Osteoblast (primary cell): ENCODE results near the gene PLBD2. TPM values are rescaled to one million over a fixed set of nuclear protein-coding genes. Genes with fewer than 3 reads are reported as not detected.

Experiments
- DNase-seq: peaks from one replicate; pipeline ENCODE4 v3.0.0; 2011; ENCODE audit warnings: low spot score, mixed read lengths; ENCODE audit not compliant: insufficient read length; ENCODE audit errors: missing footprints
- H2AFZ ChIP-seq: 2 replicates; pipeline ENCODE4 v1.6.0; 2011; ENCODE audit warnings: mild to moderate bottlenecking, low read length
- H3K27ac ChIP-seq: 2 replicates; pipeline ENCODE4 v1.5.1; 2011; ENCODE audit warnings: mild to moderate bottlenecking, low read depth, low read length, moderate library complexity
- H3K27me3 ChIP-seq: 2 replicates; pipeline ENCODE4 v1.6.0; 2012; ENCODE audit warnings: mild to moderate bottlenecking, control low read depth, inconsistent platforms, low read length, moderate library complexity; ENCODE audit not compliant: insufficient read depth
- H3K36me3 ChIP-seq: 2 replicates; pipeline ENCODE4 v1.5.1; 2011; ENCODE audit warnings: mild to moderate bottlenecking, low read length, control low read depth, moderate library complexity; ENCODE audit not compliant: insufficient read depth
- H3K4me1 ChIP-seq: 2 replicates; pipeline ENCODE4 v1.5.1; 2011; ENCODE audit warnings: mild to moderate bottlenecking, low read length, control low read depth, moderate library complexity; ENCODE audit not compliant: insufficient read depth
- H3K4me2 ChIP-seq: 2 replicates; pipeline ENCODE4 v1.6.0; 2011; ENCODE audit warnings: mild to moderate bottlenecking, low read length; ENCODE audit not compliant: insufficient read depth
- H3K4me3 ChIP-seq: fragments of 200-600 bp; sonication (generic); 3 replicates; pipeline ENCODE4 v1.5.1; 2012; ENCODE audit warnings: mild to moderate bottlenecking, low read length, inconsistent platforms; ENCODE audit not compliant: insufficient read depth
- H3K79me2 ChIP-seq: 2 replicates; pipeline ENCODE4 v1.6.0; 2012; ENCODE audit warnings: mild to moderate bottlenecking, low read length, control low read depth, inconsistent platforms; ENCODE audit not compliant: insufficient read depth
- H3K9me3 ChIP-seq: 2 replicates; pipeline ENCODE4 v1.5.1; 2011; ENCODE audit warnings: low read depth, low read length, control low read depth
- H4K20me1 ChIP-seq: 2 replicates; pipeline ENCODE4 v1.6.0; 2012; ENCODE audit warnings: mild to moderate bottlenecking, low read length, control low read depth; ENCODE audit not compliant: insufficient read depth
- total RNA-seq: library from RNA; depleted of rRNA; stranded (reverse); fragments of >200 nt; gene quantifications from 2 replicates; pipeline ENCODE4 v1.2.3, GENCODE V29; 2012
- TF ChIP-seq, protein P1 (sequence below): IDR thresholded peaks from 2 replicates; pipeline ENCODE4 v1.5.1; 2011; ENCODE audit warnings: mild to moderate bottlenecking, low read depth, low read length, moderate library complexity; ENCODE audit errors: extremely low read depth

The PLBD2 gene, protein sequence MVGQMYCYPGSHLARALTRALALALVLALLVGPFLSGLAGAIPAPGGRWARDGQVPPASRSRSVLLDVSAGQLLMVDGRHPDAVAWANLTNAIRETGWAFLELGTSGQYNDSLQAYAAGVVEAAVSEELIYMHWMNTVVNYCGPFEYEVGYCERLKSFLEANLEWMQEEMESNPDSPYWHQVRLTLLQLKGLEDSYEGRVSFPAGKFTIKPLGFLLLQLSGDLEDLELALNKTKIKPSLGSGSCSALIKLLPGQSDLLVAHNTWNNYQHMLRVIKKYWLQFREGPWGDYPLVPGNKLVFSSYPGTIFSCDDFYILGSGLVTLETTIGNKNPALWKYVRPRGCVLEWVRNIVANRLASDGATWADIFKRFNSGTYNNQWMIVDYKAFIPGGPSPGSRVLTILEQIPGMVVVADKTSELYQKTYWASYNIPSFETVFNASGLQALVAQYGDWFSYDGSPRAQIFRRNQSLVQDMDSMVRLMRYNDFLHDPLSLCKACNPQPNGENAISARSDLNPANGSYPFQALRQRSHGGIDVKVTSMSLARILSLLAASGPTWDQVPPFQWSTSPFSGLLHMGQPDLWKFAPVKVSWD
- 64.8 and 69.1 TPM in 2 replicates for total RNA-seq

DNA sequence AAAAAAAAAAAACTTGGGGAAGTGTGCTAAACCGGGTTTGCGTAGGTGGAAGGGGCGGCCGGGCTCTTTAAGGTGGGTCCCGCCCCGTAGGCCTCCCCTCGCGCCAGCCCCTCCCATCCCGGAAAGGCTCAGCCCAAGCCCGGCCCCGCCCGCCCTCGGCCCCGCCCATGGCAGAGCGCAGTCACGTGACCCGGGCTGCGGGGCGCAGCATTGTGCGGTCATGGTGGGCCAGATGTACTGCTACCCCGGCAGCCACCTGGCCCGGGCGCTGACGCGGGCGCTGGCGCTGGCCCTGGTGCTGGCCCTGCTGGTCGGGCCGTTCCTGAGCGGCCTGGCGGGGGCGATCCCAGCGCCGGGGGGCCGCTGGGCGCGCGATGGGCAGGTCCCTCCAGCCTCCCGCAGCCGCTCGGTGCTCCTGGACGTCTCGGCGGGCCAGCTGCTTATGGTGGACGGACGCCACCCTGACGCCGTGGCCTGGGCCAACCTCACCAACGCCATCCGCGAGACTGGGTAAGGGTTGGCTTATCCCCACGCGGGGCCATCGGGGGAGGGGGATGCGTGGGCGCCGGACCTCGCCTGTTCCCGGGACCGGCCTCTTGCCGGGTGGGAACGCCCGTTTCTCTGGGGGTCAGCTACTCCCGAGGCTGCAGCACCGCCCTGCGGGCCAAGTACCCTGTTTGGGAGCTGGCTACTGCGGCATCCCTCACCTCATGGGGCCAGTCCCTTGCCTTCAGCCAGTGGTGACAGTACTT is at the start of gene PLBD2:
PLBD2 (plus strand) TSS at position 207 of the 752 bp plus-strand sequence; CDS start at position 221, 14 bp downstream.
- H2AFZ ChIP-seq: peak within 1 kb of the TSS; percentile 91
- peak; percentile 99 for DNase-seq
- H3K27me3 ChIP-seq: no peaks in the 10 kb centered on the region
- H3K4me3 ChIP-seq: peak within 1 kb of the TSS; percentile 97
- peaks cover 36% of the 10 kb centered on the region for H3K79me2 ChIP-seq
- peak within 1 kb of the TSS; percentile 47 for H3K27ac ChIP-seq
- peaks cover 8% of the 10 kb centered on the region for H3K4me1 ChIP-seq
- peaks cover 10% of the 10 kb centered on the region for H4K20me1 ChIP-seq
- peak within 1 kb of the TSS; percentile 96 for H3K4me2 ChIP-seq
- H3K36me3 ChIP-seq: no peaks in the 10 kb centered on the region
- TF ChIP-seq, protein P1, sequence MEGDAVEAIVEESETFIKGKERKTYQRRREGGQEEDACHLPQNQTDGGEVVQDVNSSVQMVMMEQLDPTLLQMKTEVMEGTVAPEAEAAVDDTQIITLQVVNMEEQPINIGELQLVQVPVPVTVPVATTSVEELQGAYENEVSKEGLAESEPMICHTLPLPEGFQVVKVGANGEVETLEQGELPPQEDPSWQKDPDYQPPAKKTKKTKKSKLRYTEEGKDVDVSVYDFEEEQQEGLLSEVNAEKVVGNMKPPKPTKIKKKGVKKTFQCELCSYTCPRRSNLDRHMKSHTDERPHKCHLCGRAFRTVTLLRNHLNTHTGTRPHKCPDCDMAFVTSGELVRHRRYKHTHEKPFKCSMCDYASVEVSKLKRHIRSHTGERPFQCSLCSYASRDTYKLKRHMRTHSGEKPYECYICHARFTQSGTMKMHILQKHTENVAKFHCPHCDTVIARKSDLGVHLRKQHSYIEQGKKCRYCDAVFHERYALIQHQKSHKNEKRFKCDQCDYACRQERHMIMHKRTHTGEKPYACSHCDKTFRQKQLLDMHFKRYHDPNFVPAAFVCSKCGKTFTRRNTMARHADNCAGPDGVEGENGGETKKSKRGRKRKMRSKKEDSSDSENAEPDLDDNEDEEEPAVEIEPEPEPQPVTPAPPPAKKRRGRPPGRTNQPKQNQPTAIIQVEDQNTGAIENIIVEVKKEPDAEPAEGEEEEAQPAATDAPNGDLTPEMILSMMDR: no peak
- H3K9me3 ChIP-seq: no peaks in the 10 kb centered on the region

DNA sequence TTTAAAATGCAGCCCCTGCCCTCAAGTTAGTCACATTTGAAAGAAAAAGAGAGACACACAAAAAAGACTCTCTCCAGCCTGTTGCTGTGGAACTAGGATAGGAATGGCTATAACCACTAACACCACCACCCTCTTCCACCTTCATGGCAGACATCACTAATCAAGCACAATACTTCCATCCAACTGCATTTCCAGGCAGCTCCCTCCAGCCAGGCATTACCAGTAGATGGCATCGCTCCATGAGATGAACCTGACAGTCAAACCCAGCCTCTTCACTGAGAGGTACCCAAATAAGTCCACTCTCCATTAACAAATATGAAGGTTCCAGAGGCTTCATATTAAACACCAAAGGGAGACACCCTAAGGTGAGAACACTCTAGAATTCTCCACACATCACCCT is 47.9 kb upstream of the PLBD2 start:
- H4K20me1 ChIP-seq: no peaks in the 10 kb centered on the region
- H3K9me3 ChIP-seq: no peaks in the 10 kb centered on the region
- H3K27me3 ChIP-seq: no peaks in the 10 kb centered on the region
- TF ChIP-seq, protein P1: no peak
- DNase-seq: peak; percentile 26
- peaks cover 6% of the 10 kb centered on the region for H3K36me3 ChIP-seq
- H3K79me2 ChIP-seq: no peaks in the 10 kb centered on the region
- H3K4me2 ChIP-seq: no peak overlapping the region
- no peak overlapping the region for H2AFZ ChIP-seq
- no peak overlapping the region for H3K4me3 ChIP-seq
- no peaks in the 10 kb centered on the region for H3K4me1 ChIP-seq
- no peak overlapping the region for H3K27ac ChIP-seq

DNA sequence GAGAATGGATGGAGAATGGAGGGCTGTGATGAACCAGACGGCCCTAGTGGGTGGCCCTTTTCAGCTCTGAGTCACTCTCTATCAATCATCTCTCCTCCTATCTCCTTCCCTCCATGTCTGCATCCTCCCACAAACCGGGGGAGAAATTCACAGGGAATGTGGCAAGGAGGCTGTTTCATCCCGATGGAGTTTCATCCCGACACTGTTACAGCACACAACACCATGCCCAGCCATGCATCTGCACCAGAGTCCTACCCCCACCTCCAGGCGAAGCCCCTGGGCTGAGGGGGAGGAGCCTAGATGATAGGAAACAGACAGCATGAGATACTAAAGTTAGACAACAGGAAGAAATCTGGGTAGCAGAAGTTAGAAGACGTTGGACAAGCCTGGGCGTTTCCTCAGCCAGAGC is 44.3 kb upstream of the PLBD2 start:
- Histone ChIP-seq H4K20me1 (no peaks in the 10 kb centered on the region), H3K4me1 (no peaks in the 10 kb centered on the region), H3K9me3 (no peaks in the 10 kb centered on the region), H3K27ac (no peak overlapping the region), H3K4me2 (no peak overlapping the region), H2AFZ (no peak overlapping the region), H3K36me3 (peaks cover 13% of the 10 kb centered on the region), H3K4me3 (no peak overlapping the region), H3K79me2 (no peaks in the 10 kb centered on the region), H3K27me3 (no peaks in the 10 kb centered on the region)
- DNase-seq: peak; percentile 70
- TF ChIP-seq, protein P1: no peak
